Right cardiac atrium (tissue), 5 donors: ENCODE measurements around the gene KNG1. TPM values are rescaled to one million over a fixed set of nuclear protein-coding genes. Genes with fewer than 3 reads are reported as not detected.

Experiments used
- ATAC-seq, 2 donors: fragments of 200-7000 bp; cut with Tn5 transposase; one replicate each; pipeline versions ENCODE4 v1.8.0 to v1.9.1; 2020; ENCODE audit warnings: moderate library complexity in 2 of 2, mild to moderate bottlenecking in 1 of 2
- DNase-seq, 3 donors: peaks; one replicate each; pipeline ENCODE4 v3.0.0-alpha.2; 2020
- H3K27ac ChIP-seq: one replicate; pipeline ENCODE4 v1.5.1; 2013; ENCODE audit warnings: mild to moderate bottlenecking, low read length, control low read depth, moderate library complexity
- H3K27me3 ChIP-seq: one replicate; pipeline ENCODE4 v1.6.1; 2013; ENCODE audit not compliant: control insufficient read depth, insufficient read depth
- H3K4me1 ChIP-seq: one replicate; pipeline ENCODE4 v1.6.1; 2013; ENCODE audit warnings: low read length; ENCODE audit not compliant: control insufficient read depth, insufficient read depth
- H3K4me3 ChIP-seq: one replicate; pipeline ENCODE4 v1.5.1; 2013; ENCODE audit warnings: low read length, control low read depth
- H3K9me3 ChIP-seq: one replicate; pipeline ENCODE4 v1.6.1; 2013; ENCODE audit warnings: low read length; ENCODE audit not compliant: control insufficient read depth
- WGBS: extraction: QIAGEN DNeasy Blood & Tissue Kit; methylation state at CpG from one replicate; pipeline ENCODE4 v1.1.7; 2013; 5-methylcytosine and 5-hydroxymethylcytosine counted together
- intact Hi-C, 4 donors: fragments of 100-400 bp; cut with DNase I; formaldehyde crosslinking; loops; one replicate each; pipeline versions ENCODE4 v1.11.0 to v1.14.0; 2022 to 2023
- microRNA-seq, 2 donors: library from miRNA; unstranded; fragments of <30 nt; microRNA quantifications; one replicate each; pipeline ENCODE4 v1.2.0, GENCODE V29; 2020 to 2021
- polyA plus RNA-seq: library from polyadenylated mRNA; stranded (reverse); fragments of 200-250 nt; gene quantifications from one replicate; pipeline ENCODE4 v1.2.3, GENCODE V29; 2013
- total RNA-seq, 4 donors: library from RNA; stranded (reverse); fragmentation: NEBNext Ultra II Directional; extraction: Animal tissue kit (Norgen Biotek cat#: 25700); gene quantifications; one replicate each; pipeline ENCODE4 v1.2.1, GENCODE V29; 2021
- donor health status: healthy with polysubstance abuse.
- donor health status: DM: no; HTN: yes; CAD: no.
- donor health status: DM: no; HTN: no; CAD: no.
- donor health status: DM: no; HTN: yes; CAD: no; lungs with severe emphysema.
- donor health status: DM: yes; HTN: yes; CAD: no.

The KNG1 gene
- total and polyA plus RNA-seq, 5 donors = 0.23 to 0.53 (median 0.43) TPM

- Histone ChIP-seq H3K4me3 (no peak overlapping the region), H3K27ac (no peak overlapping the region), H3K27me3 (no peaks in the 10 kb centered on the region), H3K4me1 (peaks cover 6% of the 10 kb centered on the region), H3K9me3 (no peaks in the 10 kb centered on the region)
- ATAC-seq = no peak
- no peak for DNase-seq
- intact Hi-C loops = no loop called here
- 47% methylated on average over 4 of the region's 4 CpGs for WGBS
These were observed 72.5 kb downstream of the KNG1 start for GRCh38 chr3:186789554-186790260.

- intact Hi-C loops = no loop called here
These were observed 73.3 kb downstream of the KNG1 start for GRCh38 chr3:186790261-186790981.

More at GRCh38 chr3:186790261-186790981, 73.3 kb downstream of the KNG1 start:
- WGBS = 66% methylated on average over 8 of the region's 8 CpGs
- no peak for DNase-seq
- no peak overlapping the region for H3K4me3 ChIP-seq
- H3K27me3 ChIP-seq = no peaks in the 10 kb centered on the region
- peaks cover 5% of the 10 kb centered on the region for H3K4me1 ChIP-seq
- ATAC-seq = peak; percentile 34 to 45
- no peak overlapping the region for H3K27ac ChIP-seq
- H3K9me3 ChIP-seq = no peaks in the 10 kb centered on the region

Small RNA genes within 50 kb of the gene (microRNA-seq; reads per million reads assigned to microRNA genes)
- 2.5 to 4.3 reads per million in 2 donors for gene MIR1248

Other genes starting within 250 kb of the KNG1 start
- 1 to 10 TPM; 1.6 to 2.0 (median 1.8) TPM for gene CRYGS, start 173.0 kb upstream of the KNG1 start, total RNA-seq
- 1.3 TPM for gene CRYGS, start 173.0 kb upstream of the KNG1 start, polyA plus RNA-seq
- gene TBCCD1, start 150.0 kb upstream of the KNG1 start, total RNA-seq = 1 to 10 TPM; 6.4 to 8.4 (median 7.5) TPM
- gene TBCCD1, start 150.0 kb upstream of the KNG1 start, polyA plus RNA-seq = 4.7 TPM
- 10 to 100 TPM; 25.6 to 60.5 (median 41.6) TPM for gene DNAJB11, start 146.6 kb upstream of the KNG1 start, total RNA-seq
- gene DNAJB11, start 146.6 kb upstream of the KNG1 start, polyA plus RNA-seq = 51.6 TPM
- under 1 TPM in 1 of 4 donors, not detected in 3; 0.20 TPM for gene AHSG, start 104.3 kb upstream of the KNG1 start, total RNA-seq
- 0.05 TPM for gene AHSG, start 104.3 kb upstream of the KNG1 start, polyA plus RNA-seq
- not detected for gene FETUB, start 77.0 kb upstream of the KNG1 start, total RNA-seq
- gene FETUB, start 77.0 kb upstream of the KNG1 start, polyA plus RNA-seq = 0.07 TPM
- gene HRG, start 51.3 kb upstream of the KNG1 start, total RNA-seq = under 1 TPM in 1 of 4 donors, not detected in 3; 0.22 TPM
- not detected for gene HRG, start 51.3 kb upstream of the KNG1 start, polyA plus RNA-seq
- 100 to 1,000 TPM; 252 to 436 (median 397) TPM for gene EIF4A2, start 66.2 kb downstream of the KNG1 start, total RNA-seq
- 378 TPM for gene EIF4A2, start 66.2 kb downstream of the KNG1 start, polyA plus RNA-seq
- gene RFC4, start 89.1 kb downstream of the KNG1 start, total RNA-seq = 10 to 100 TPM in 2 of 4 donors, 1 to 10 TPM in 2; 7.2 to 13.6 (median 10.4) TPM
- 10.0 TPM for gene RFC4, start 89.1 kb downstream of the KNG1 start, polyA plus RNA-seq
- 10 to 100 TPM in 1 of 4 donors, 1 to 10 TPM in 1, under 1 TPM in 2; 0.28 to 24.2 (median 0.73) TPM for gene ADIPOQ, start 125.4 kb downstream of the KNG1 start, total RNA-seq
- 9.3 TPM for gene ADIPOQ, start 125.4 kb downstream of the KNG1 start, polyA plus RNA-seq
- 10 to 100 TPM; 63.3 to 69.2 (median 65.7) TPM for gene ST6GAL1, start 213.2 kb downstream of the KNG1 start, total RNA-seq
- 25.2 TPM for gene ST6GAL1, start 213.2 kb downstream of the KNG1 start, polyA plus RNA-seq